ENCODE data around the gene TRIM26.
A peak's percentile ranks its signal among the peaks of the same experiment; 100 is the strongest.
"Not testable (repeated sequence)": the region's sequence is repeated elsewhere in the genome, so short reads cannot be mapped to it uniquely, and the experiment has no call there.

TRIM26 gene

GRCh38 chr6:30154709-30155519 lies 58.3 kb downstream of the TRIM26 start:
- DNase-seq (ENCODE audit: low spot score): peak; percentile 89

- DNase-seq (ENCODE audit: low spot score): no peak
Measured at GRCh38 chr6:30154061-30154460, 59.1 kb downstream of the TRIM26 start.

- no peak for DNase-seq (ENCODE audit: low spot score)
Measured at GRCh38 chr6:30152910-30153610, 60.1 kb downstream of the TRIM26 start.

- no peak for DNase-seq (ENCODE audit: low spot score)
Measured at GRCh38 chr6:30152016-30152673, 61.1 kb downstream of the TRIM26 start.

GRCh38 chr6:30151580-30151979 lies 61.6 kb downstream of the TRIM26 start:
- no peak for DNase-seq (ENCODE audit: low spot score)

- no peak for DNase-seq (ENCODE audit: low spot score)
Measured at GRCh38 chr6:30150671-30151395, 62.4 kb downstream of the TRIM26 start.

GRCh38 chr6:30149858-30150550 lies 63.2 kb downstream of the TRIM26 start:
- DNase-seq (ENCODE audit: low spot score): peak; percentile 23

GRCh38 chr6:30149234-30149633 lies 64.0 kb downstream of the TRIM26 start:
- DNase-seq (ENCODE audit: low spot score): no peak

- no peak for DNase-seq (ENCODE audit: low spot score)
Measured at GRCh38 chr6:30147096-30147495, 66.1 kb downstream of the TRIM26 start.

- DNase-seq (ENCODE audit: low spot score): no peak
Measured at GRCh38 chr6:30145818-30146217, 67.4 kb downstream of the TRIM26 start.

- DNase-seq (ENCODE audit: low spot score): no peak
Measured at GRCh38 chr6:30144811-30145210, 68.4 kb downstream of the TRIM26 start.

GRCh38 chr6:30143780-30144179 lies 69.4 kb downstream of the TRIM26 start:
- no peak for DNase-seq (ENCODE audit: low spot score)

- no peak for DNase-seq (ENCODE audit: low spot score)
Measured at GRCh38 chr6:30142665-30143064, 70.5 kb downstream of the TRIM26 start.

- not testable (repeated sequence) for DNase-seq (ENCODE audit: low spot score)
Measured at GRCh38 chr6:30140240-30140639, 73.0 kb downstream of the TRIM26 start.

- no peak for DNase-seq (ENCODE audit: low spot score)
Measured at GRCh38 chr6:30136570-30137286, 76.5 kb downstream of the TRIM26 start.

- peak; percentile 70 for DNase-seq (ENCODE audit: low spot score)
Measured at GRCh38 chr6:30135757-30136156, 77.4 kb downstream of the TRIM26 start, which contains the start of gene TRIM40. Gene TRIM40 (plus strand): TSS chr6:30136140. CDS start chr6:30137037, 897 bp downstream.

GRCh38 chr6:30135147-30135546 lies 78.1 kb downstream of the TRIM26 start:
- DNase-seq (ENCODE audit: low spot score): no peak

Data from LoVo (cell line).